GM19324 (cell line): ENCODE results near the gene SH3BP5L.

Source experiments
- ATAC-seq: cut with Tn5 transposase; IDR thresholded peaks from one replicate; pipeline ENCODE4 v1.9.1; 2021; ENCODE audit warnings: mild to moderate bottlenecking, moderate library complexity; ENCODE audit not compliant: unreplicated experiment, low FRiP score

The SH3BP5L gene

GRCh38 chr1:248788327-248788726 lies 37.4 kb downstream of the SH3BP5L start:
- ATAC-seq = no peak

DNA sequence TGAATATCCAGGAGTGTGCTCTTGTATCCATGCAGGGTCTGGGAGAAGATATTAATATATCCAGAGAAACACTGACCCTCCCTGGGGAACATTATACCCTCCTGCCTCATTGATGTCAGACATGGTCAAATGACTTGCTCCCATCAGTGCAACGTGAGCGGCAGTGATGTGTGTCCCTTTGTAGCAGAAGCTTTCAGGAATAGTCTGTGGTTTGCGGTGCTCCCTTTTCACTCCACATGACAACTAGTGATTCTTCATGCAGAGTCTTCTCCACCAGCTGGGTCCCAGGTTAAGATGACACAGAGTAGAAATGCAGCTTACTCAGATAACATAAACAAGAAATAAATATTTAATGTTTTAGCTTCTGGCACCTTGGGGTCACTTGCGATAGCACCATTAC lies 38.3 kb downstream of the SH3BP5L start:
- ATAC-seq = no peak

DNA sequence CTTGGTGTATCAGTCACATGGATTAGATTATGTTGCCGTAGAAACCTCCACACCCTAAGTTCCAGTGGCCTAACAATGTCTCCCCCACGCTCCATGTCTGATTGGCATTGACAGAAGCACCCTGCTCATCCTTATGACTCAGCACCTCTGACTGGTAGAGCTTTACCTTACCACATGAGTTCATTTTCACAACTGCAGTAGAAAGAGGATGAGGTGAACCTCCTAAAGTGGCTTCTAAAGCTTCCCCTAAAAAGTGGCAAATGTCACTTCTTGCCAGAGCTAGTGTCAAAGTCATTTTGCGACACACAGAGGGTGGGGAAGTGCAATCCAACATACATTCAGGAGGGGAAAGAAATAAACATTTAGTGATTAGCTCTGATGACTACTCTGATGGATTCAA lies 39.6 kb downstream of the SH3BP5L start:
- ATAC-seq = no peak

- no peak for ATAC-seq
These were observed 42.3 kb downstream of the SH3BP5L start for GRCh38 chr1:248783367-248783766.

GRCh38 chr1:248782416-248783141 lies 43.1 kb downstream of the SH3BP5L start:
- ATAC-seq = no peak

DNA sequence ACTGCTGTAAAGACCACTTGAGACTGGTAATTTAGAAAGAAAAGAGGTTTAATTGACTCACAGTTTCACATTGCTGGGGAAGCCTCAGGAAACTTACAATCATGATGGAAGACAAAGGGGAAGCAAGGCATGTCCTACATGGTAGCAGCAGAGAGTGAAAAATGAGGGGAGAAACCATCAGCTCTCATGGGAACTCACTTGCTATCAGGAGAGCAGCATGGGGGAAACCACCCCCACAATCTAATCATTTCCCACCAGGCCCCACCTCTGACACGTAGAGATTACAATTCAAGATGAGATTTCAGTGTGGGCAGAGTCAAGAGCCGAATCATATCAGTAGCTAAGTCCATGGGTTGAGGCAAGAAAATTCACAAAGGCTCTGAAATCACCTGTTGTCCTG lies 46.4 kb downstream of the SH3BP5L start:
- ATAC-seq = no peak

GRCh38 chr1:248778906-248779305 lies 46.8 kb downstream of the SH3BP5L start:
- no peak for ATAC-seq

DNA sequence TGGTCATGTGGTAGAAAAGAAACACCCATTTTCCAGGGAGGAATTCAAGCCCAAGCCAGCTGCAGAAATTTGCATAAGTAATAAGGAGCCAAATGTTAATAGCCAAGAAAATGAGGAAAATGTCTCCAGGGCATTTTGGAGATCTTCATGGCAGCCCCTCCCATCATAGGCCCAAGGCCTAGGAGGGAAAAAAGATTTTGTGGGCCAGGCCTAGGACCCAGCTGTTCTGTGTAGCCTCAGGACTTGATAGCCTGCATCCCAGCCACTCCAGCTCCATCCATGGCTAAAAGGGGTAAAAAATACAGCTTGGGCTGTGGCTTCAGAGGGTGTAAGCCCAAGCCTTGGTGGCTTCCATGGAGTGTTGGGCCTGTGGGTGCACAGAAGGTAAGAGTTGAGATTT lies 48.7 kb downstream of the SH3BP5L start:
- no peak for ATAC-seq

- no peak for ATAC-seq
These were observed 50.3 kb downstream of the SH3BP5L start for GRCh38 chr1:248775441-248775840.
